NCI-H1092 (cell line): ENCODE data around the gene ZNG1C.
"Not testable (repeated sequence)": the region's sequence is repeated elsewhere in the genome, so short reads cannot be mapped to it uniquely, and the experiment has no call there.

Source experiments
- DNase-seq: peaks from one replicate; lab custom pipeline; 2025; lab: John Stamatoyannopoulos, UW

The ZNG1C gene

GRCh38 chr9:68342265-68343025 lies 100.7 kb downstream of the ZNG1C start:
- DNase-seq: not testable (repeated sequence)

- not testable (repeated sequence) for DNase-seq
Observed at GRCh38 chr9:68343242-68343641, 101.5 kb downstream of the ZNG1C start.

- DNase-seq: not testable (repeated sequence)
Observed at GRCh38 chr9:68343992-68344391, 102.2 kb downstream of the ZNG1C start.
